HCT116 (cell line): ENCODE data around the gene ZNF330. TPM values are rescaled to one million over a fixed set of nuclear protein-coding genes. Genes with fewer than 3 reads are reported as not detected.
A peak's percentile ranks its signal among the peaks of the same experiment; 100 is the strongest.

Experiments used
- ATAC-seq: fragments of 200-7000 bp; cut with Tn5 transposase; 2 replicates; pipeline ENCODE4 v1.9.1; 2020; ENCODE audit warnings: mild to moderate bottlenecking, moderate library complexity
- BruUV-seq: library from RNA; stranded (reverse); fragments of 400-500 nt; replicated peaks from 2 replicates; lab custom pipeline; 2021; lab: Mats Ljungman, UMichigan
- CTCF ChIA-PET: fragments of 300-600 bp; sonication (Branson Sonifier 250); formaldehyde crosslinking; loops from one replicate; lab custom pipeline; 2021; ENCODE audit warnings: antibody characterized with exemption; lab: Charles Lee
- POLR2A ChIA-PET: fragments of 300-600, 350-600 bp; sonication (Branson Sonifier 250); formaldehyde crosslinking; loops from one replicate; lab custom pipeline; 2021; ENCODE audit warnings: antibody characterized with exemption; lab: Charles Lee
- RAD21 ChIA-PET, 2 experiments: fragments of 300-600 bp; sonication (Branson Sonifier 250); formaldehyde crosslinking; loops; one replicate each; lab custom pipeline; 2023; ENCODE audit warnings: low total read pairs in 2 of 2; ENCODE audit not compliant: uncharacterized antibody in 2 of 2, unreplicated experiment in 2 of 2, low non-redundant PET in 1 of 2; lab: Charles Lee
- DNase-seq: peaks from one replicate; pipeline ENCODE4 v3.0.0-alpha.2; 2010; ENCODE audit warnings: low read depth, low spot score
- H2AFZ ChIP-seq: fragments of 200-600 bp; shearing (Covaris generic), sonication (generic); 2 replicates; pipeline ENCODE4 v1.6.1; 2017; ENCODE audit warnings: low read depth, mixed run types, mixed read lengths, antibody characterized with exemption, low read length; ENCODE audit not compliant: poor library complexity, severe bottlenecking
- H3K27ac ChIP-seq: 2 replicates; pipeline ENCODE4 v1.5.1; 2012; ENCODE audit warnings: low read depth, low read length
- H3K27me3 ChIP-seq: fragments of 200-600 bp; sonication (generic); 2 replicates; pipeline ENCODE4 v1.6.1; 2016; ENCODE audit warnings: mixed run types, low read length, mixed read lengths; ENCODE audit not compliant: insufficient read depth
- H3K36me3 ChIP-seq, 2 experiments: fragments of 200-500 bp in 1 of 2; fragments of 200-600 bp in 1 of 2; sonication (Bioruptor generic) in 1 of 2; sonication (generic) in 1 of 2; 2 replicates each; pipeline versions ENCODE4 v1.5.1 to v1.6.1; 2014 to 2016; ENCODE audit warnings: low read length in 2 of 2, inconsistent platforms in 1 of 2, mixed read lengths in 1 of 2, mixed run types in 1 of 2; ENCODE audit not compliant: insufficient read depth in 2 of 2, control insufficient read depth in 1 of 2
- H3K4me1 ChIP-seq, 2 experiments: fragments of 200-600 bp in 1 of 2; sonication (generic) in 1 of 2; 2 replicates each; pipeline versions ENCODE4 v1.5.1 to v1.6.1; 2012 to 2017; ENCODE audit warnings: low read length in 2 of 2, inconsistent platforms in 1 of 2, mild to moderate bottlenecking in 1 of 2, mixed read lengths in 1 of 2, mixed run types in 1 of 2, moderate library complexity in 1 of 2; ENCODE audit not compliant: insufficient read depth in 2 of 2, control insufficient read depth in 1 of 2
- H3K4me2 ChIP-seq: fragments of 200-600 bp; sonication (generic); 2 replicates; pipeline ENCODE4 v1.6.1; 2017; ENCODE audit warnings: mixed run types, low read length, mixed read lengths
- H3K4me3 ChIP-seq, 2 experiments: fragments of 200-600 bp in 1 of 2; sonication (generic) in 1 of 2; replicated peaks in 1 of 2; 2 replicates each; pipeline ENCODE4 v1.5.1; 2011 to 2016; ENCODE audit warnings: low read length in 2 of 2, control low read depth in 1 of 2, low read depth in 1 of 2, mild to moderate bottlenecking in 1 of 2, mixed read lengths in 1 of 2, mixed run types in 1 of 2
- H3K79me2 ChIP-seq: fragments of 200-600 bp; sonication (generic); 2 replicates; pipeline ENCODE4 v1.6.1; 2017; ENCODE audit warnings: mild to moderate bottlenecking, mixed run types, low read length, moderate library complexity, mixed read lengths; ENCODE audit not compliant: insufficient read depth
- H3K9ac ChIP-seq: fragments of 200-600 bp; sonication (generic); 2 replicates; pipeline ENCODE4 v1.6.1; 2016; ENCODE audit warnings: low read length, mixed read lengths
- H3K9me2 ChIP-seq: fragments of 200-600 bp; sonication (generic), shearing (Covaris generic); 2 replicates; pipeline ENCODE4 v1.6.1; 2017; ENCODE audit warnings: mixed run types, mild to moderate bottlenecking, moderate library complexity; ENCODE audit not compliant: insufficient read depth
- H3K9me3 ChIP-seq, 2 experiments: fragments of 200-500 bp in 1 of 2; fragments of 200-600 bp in 1 of 2; sonication (Bioruptor generic) in 1 of 2; sonication (generic) in 1 of 2; 2 replicates each; pipeline ENCODE4 v1.6.1; 2014 to 2017; ENCODE audit warnings: low read length in 2 of 2, mixed read lengths in 2 of 2, inconsistent platforms in 1 of 2, low read depth in 1 of 2, mild to moderate bottlenecking in 1 of 2, mixed run types in 1 of 2, moderate library complexity in 1 of 2; ENCODE audit not compliant: control insufficient read depth in 1 of 2, insufficient read depth in 1 of 2
- H4K20me1 ChIP-seq: fragments of 200-600 bp; sonication (generic), shearing (Covaris generic); 2 replicates; pipeline ENCODE4 v1.6.1; 2017; ENCODE audit warnings: mixed run types, mild to moderate bottlenecking, moderate library complexity; ENCODE audit not compliant: insufficient read depth
- CBX3 ChIP-seq: IDR thresholded peaks from 2 replicates; pipeline ENCODE4 v1.6.1; 2012; ENCODE audit warnings: low read depth
- CTCF ChIP-seq, 3 experiments: fragments of 200-600 bp in 1 of 3; sonication (generic) in 1 of 3; IDR thresholded peaks in 2 of 3; conservative IDR thresholded peaks in 1 of 3; 2 replicates each; pipeline ENCODE4 v1.5.1; 2012 to 2017; ENCODE audit warnings: low read depth in 2 of 3, low read length in 2 of 3, antibody characterized with exemption in 1 of 3, borderline replicate concordance in 1 of 3, control low read depth in 1 of 3, mild to moderate bottlenecking in 1 of 3, mixed read lengths in 1 of 3, mixed run types in 1 of 3, moderate library complexity in 1 of 3; ENCODE audit not compliant: insufficient read depth in 1 of 3
- EGR1 ChIP-seq: IDR thresholded peaks from 2 replicates; pipeline ENCODE4 v1.6.1; 2012; ENCODE audit warnings: low read depth
- ELF1 ChIP-seq: IDR thresholded peaks from 2 replicates; pipeline ENCODE4 v1.6.1; 2012; ENCODE audit warnings: low read depth, borderline replicate concordance
- EZH2phosphoT487 ChIP-seq: fragments of 200-600 bp; IDR thresholded peaks from 2 replicates; pipeline ENCODE4 v1.6.1; 2018; ENCODE audit warnings: antibody characterized with exemption, borderline replicate concordance
- MAX ChIP-seq: IDR thresholded peaks from 2 replicates; pipeline ENCODE4 v1.6.1; 2012
- POLR2AphosphoS5 ChIP-seq: IDR thresholded peaks from 2 replicates; pipeline ENCODE4 v1.6.1; 2011; ENCODE audit warnings: mild to moderate bottlenecking, low read depth, low read length, moderate library complexity
- RAD21 ChIP-seq: IDR thresholded peaks from 2 replicates; pipeline ENCODE4 v1.6.1; 2012; ENCODE audit warnings: low read depth, mild to moderate bottlenecking
- REST ChIP-seq: IDR thresholded peaks from 2 replicates; pipeline ENCODE4 v1.6.1; 2012; ENCODE audit warnings: low read depth
- TCF7L2 ChIP-seq: IDR thresholded peaks from 2 replicates; pipeline ENCODE4 v1.7.0; 2011; ENCODE audit warnings: borderline replicate concordance, inconsistent platforms; ENCODE audit not compliant: insufficient read depth, insufficient read length; ENCODE audit errors: extremely low read depth
- ZFX ChIP-seq: fragments of 450-650 bp; IDR thresholded peaks from 2 replicates; pipeline ENCODE4 v1.6.1; 2017
- intact Hi-C: fragments of 100-400 bp; cut with micrococcal nuclease; formaldehyde crosslinking; loops from 2 replicates; pipeline ENCODE4 v1.10.0; 2022
- total RNA-seq: library from RNA; stranded (reverse); gene quantifications from one replicate; pipeline ENCODE4 v1.2.1, GENCODE V29; 2021; ENCODE audit not compliant: unreplicated experiment

The ZNF330 gene
- total RNA-seq, 1 experiment from 2014 or later = 49.1 TPM

- intact Hi-C loops = no loop called here
- H3K36me3 ChIP-seq = no peaks in the 10 kb centered on the region
- H3K27ac ChIP-seq = no peak overlapping the region
- H3K4me2 ChIP-seq = no peak overlapping the region
- no peak overlapping the region for H2AFZ ChIP-seq
- H3K27me3 ChIP-seq = no peaks in the 10 kb centered on the region
- no peaks in the 10 kb centered on the region for H3K9me2 ChIP-seq
- no TSS peak for BruUV-seq
- ChIA-PET POLR2A (no interaction called here), CTCF (interaction anchor here (0.9 kb wide), 1 partner anchor 12 kb away, joined by 4 read pairs; no protein-coding TSS in a partner anchor), RAD21 (no interaction called here)
- TF ChIP-seq CTCF (IDR thresholded peaks at IDR 0.05 in 2 of 3, conservative IDR thresholded peaks at IDR 0.05 in 1 of 3; ENCODE audit: borderline replicate concordance in 1 of 3, insufficient read depth in 1 of 3, low read depth in 2 of 3, low read length in 2 of 3) = peak in 2 of 3 experiments; percentile 20 to 36; a peak in 2 of 6 replicates
- no peak for TF ChIP-seq EGR1
- H3K79me2 ChIP-seq = no peaks in the 10 kb centered on the region
- no peak overlapping the region for H3K4me3 ChIP-seq
- DNase-seq (no peak), ATAC-seq (peak; percentile 54; the same call in 1 of the 2 replicates)
- H3K9ac ChIP-seq = no peak overlapping the region
- H3K9me3 ChIP-seq = no peaks in the 10 kb centered on the region
- H3K4me1 ChIP-seq = no peaks in the 10 kb centered on the region
- H4K20me1 ChIP-seq = no peaks in the 10 kb centered on the region
These were observed 33.6 kb downstream of the ZNF330 start for GRCh38 chr4:141254326-141254725.

GRCh38 chr4:141255016-141255415, 34.3 kb downstream of the ZNF330 start:
- intact Hi-C loops = no loop called here
- no peaks in the 10 kb centered on the region for H3K36me3 ChIP-seq
- no peaks in the 10 kb centered on the region for H3K27me3 ChIP-seq
- POLR2A ChIA-PET = interaction anchor here (0.7 kb wide), 1 partner anchor 8 kb away, joined by 3 read pairs; no protein-coding TSS in a partner anchor
- H3K9me3 ChIP-seq = no peaks in the 10 kb centered on the region
- no peaks in the 10 kb centered on the region for H3K79me2 ChIP-seq
- H3K4me3 ChIP-seq = no peak overlapping the region
- RAD21 ChIA-PET = no interaction called here
- no peak for DNase-seq
- no TSS peak for BruUV-seq
- no peak overlapping the region for H3K9ac ChIP-seq
- no peak overlapping the region for H2AFZ ChIP-seq
- H3K27ac ChIP-seq = no peak overlapping the region
- no peaks in the 10 kb centered on the region for H3K9me2 ChIP-seq
- H3K4me1 ChIP-seq = no peaks in the 10 kb centered on the region
- ATAC-seq = no peak
- no peak overlapping the region for H3K4me2 ChIP-seq
- CTCF ChIA-PET = no interaction called here
- H4K20me1 ChIP-seq = no peaks in the 10 kb centered on the region
- TF ChIP-seq ZFX = no peak
- TF ChIP-seq CBX3 = no peak
- no peak for TF ChIP-seq POLR2AphosphoS5
- no peak for TF ChIP-seq EZH2phosphoT487
- TF ChIP-seq MAX = no peak
- TF ChIP-seq EGR1 = no peak
- no peak for TF ChIP-seq REST
- TF ChIP-seq RAD21 = no peak
- no peak for TF ChIP-seq CTCF (IDR thresholded peaks at IDR 0.05 in 2 of 3, conservative IDR thresholded peaks at IDR 0.05 in 1 of 3; ENCODE audit: borderline replicate concordance in 1 of 3, insufficient read depth in 1 of 3, low read depth in 2 of 3, low read length in 2 of 3)
- no peak for TF ChIP-seq TCF7L2
- TF ChIP-seq ELF1 = no peak
